ENCODE data around the gene PARD3. TPM values are rescaled to one million over a fixed set of nuclear protein-coding genes. Genes with fewer than 3 reads are reported as not detected.

The PARD3 gene
- total and polyA plus RNA-seq, 2 donors (not counting 3 experiments of a cell fraction or from before 2014, with no cell fraction given), result 7.3 to 24.1 TPM

DNA sequence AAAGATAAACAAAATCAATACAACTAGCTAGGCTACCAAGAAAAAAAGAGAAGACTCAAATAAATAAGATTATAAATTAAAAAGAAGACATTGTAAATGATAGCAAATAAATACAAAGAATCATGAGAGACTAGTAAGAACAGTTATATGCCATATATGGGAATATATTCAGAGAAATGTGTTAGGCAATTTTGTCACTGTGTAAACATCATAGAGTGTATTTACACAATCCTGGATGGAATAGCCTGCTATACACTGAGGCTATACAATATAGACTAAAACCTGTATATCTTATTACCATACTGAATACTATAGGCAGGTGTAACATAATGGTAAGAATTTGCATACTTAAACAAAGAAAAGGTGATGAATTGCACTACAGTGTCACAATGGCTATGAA, 717.4 kb downstream of the PARD3 start:
- Histone ChIP-seq H3K4me3 (replicated peaks in 1 of 3; ENCODE audit: insufficient read depth in 1 of 3, low read depth in 1 of 3, low read length in 3 of 3) (no peak overlapping the region), H3K27ac (ENCODE audit: insufficient read depth, low read depth, low read length) (no peak overlapping the region), H3K9me3 (replicated peaks; ENCODE audit: control insufficient read depth, insufficient read depth, low read length) (no peaks in the 10 kb centered on the region), H2AFZ (ENCODE audit: low read depth, low read length) (no peak overlapping the region), H4K20me1 (replicated peaks; ENCODE audit: control insufficient read depth, extremely low read depth, insufficient read depth, low read length) (no peaks in the 10 kb centered on the region), H3K9me1 (replicated peaks; ENCODE audit: control insufficient read depth, extremely low read depth, insufficient read depth, low read length) (no peaks in the 10 kb centered on the region), H3K4me2 (ENCODE audit: insufficient read depth, low read length) (no peak overlapping the region), H3K9ac (replicated peaks; ENCODE audit: extremely low read depth, insufficient read depth, low read length) (no peak overlapping the region), H3K27me3 (ENCODE audit: control insufficient read depth in 2 of 2, insufficient read depth in 2 of 2, low read length in 2 of 2) (peaks cover 0 to 3% of the 10 kb centered on the region in 2 experiments), H3K79me2 (ENCODE audit: control insufficient read depth, insufficient read depth, low read length) (no peaks in the 10 kb centered on the region), H3K36me3 (ENCODE audit: control insufficient read depth in 2 of 2, extremely low read depth in 1 of 2, insufficient read depth in 2 of 2, low read length in 2 of 2) (no peaks in the 10 kb centered on the region), H3K4me1 (ENCODE audit: control insufficient read depth, extremely low read depth, insufficient read depth, low read length) (no peaks in the 10 kb centered on the region)
- intact Hi-C loops (cut with micrococcal nuclease) (no loop called here), dilution Hi-C loops (cut with MboI; ENCODE audit: extremely low pct_ligation_motif_present, low sequenced_read_pairs) (no loop called here)
- POLR2A ChIA-PET, result no interaction called here
- no TSS peak for BruUV-seq (replicated peaks)
- DNase-seq (ENCODE audit: low read depth, low spot score) (no peak), FAIRE-seq (no peak)
- CTCF ChIA-PET, result no interaction called here
- TF ChIP-seq FOS (IDR thresholded peaks at IDR 0.05; ENCODE audit: borderline replicate concordance, insufficient read depth, low read length), result no peak
- TF ChIP-seq, protein P1, sequence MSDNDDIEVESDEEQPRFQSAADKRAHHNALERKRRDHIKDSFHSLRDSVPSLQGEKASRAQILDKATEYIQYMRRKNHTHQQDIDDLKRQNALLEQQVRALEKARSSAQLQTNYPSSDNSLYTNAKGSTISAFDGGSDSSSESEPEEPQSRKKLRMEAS (IDR thresholded peaks at IDR 0.05; ENCODE audit: insufficient read depth, insufficient read length), result no peak
- TF ChIP-seq POLR2A (IDR thresholded peaks at IDR 0.05; ENCODE audit: low read depth, low read length), result no peak
- TF ChIP-seq GATA2 (IDR thresholded peaks at IDR 0.05; ENCODE audit: insufficient read depth, insufficient read length, low read depth, low read length), result no peak
- no peak for TF ChIP-seq JUN (IDR thresholded peaks at IDR 0.05; ENCODE audit: borderline replicate concordance, insufficient read depth, insufficient read length, low read depth)
- no peak for TF ChIP-seq EZH2 (IDR thresholded peaks at IDR 0.05; ENCODE audit: borderline replicate concordance, low read depth, low read length, severe bottlenecking)
- TF ChIP-seq MYC (IDR thresholded peaks at IDR 0.05; ENCODE audit: low read depth, low read length), result no peak
- TF ChIP-seq, protein P2, sequence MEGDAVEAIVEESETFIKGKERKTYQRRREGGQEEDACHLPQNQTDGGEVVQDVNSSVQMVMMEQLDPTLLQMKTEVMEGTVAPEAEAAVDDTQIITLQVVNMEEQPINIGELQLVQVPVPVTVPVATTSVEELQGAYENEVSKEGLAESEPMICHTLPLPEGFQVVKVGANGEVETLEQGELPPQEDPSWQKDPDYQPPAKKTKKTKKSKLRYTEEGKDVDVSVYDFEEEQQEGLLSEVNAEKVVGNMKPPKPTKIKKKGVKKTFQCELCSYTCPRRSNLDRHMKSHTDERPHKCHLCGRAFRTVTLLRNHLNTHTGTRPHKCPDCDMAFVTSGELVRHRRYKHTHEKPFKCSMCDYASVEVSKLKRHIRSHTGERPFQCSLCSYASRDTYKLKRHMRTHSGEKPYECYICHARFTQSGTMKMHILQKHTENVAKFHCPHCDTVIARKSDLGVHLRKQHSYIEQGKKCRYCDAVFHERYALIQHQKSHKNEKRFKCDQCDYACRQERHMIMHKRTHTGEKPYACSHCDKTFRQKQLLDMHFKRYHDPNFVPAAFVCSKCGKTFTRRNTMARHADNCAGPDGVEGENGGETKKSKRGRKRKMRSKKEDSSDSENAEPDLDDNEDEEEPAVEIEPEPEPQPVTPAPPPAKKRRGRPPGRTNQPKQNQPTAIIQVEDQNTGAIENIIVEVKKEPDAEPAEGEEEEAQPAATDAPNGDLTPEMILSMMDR (IDR thresholded peaks at IDR 0.05; ENCODE audit: extremely low read depth in 1 of 2, insufficient read depth in 1 of 2, low read depth in 1 of 2, low read length in 2 of 2), result no peak
- TF ChIP-seq POLR2AphosphoS5 (IDR thresholded peaks at IDR 0.05; ENCODE audit: insufficient read depth, low read depth, low read length), result no peak
